ENCODE results near the gene MLEC. TPM values are rescaled to one million over a fixed set of nuclear protein-coding genes. Genes with fewer than 3 reads are reported as not detected.

MLEC gene
- total RNA-seq, 1 experiment from 2014 or later, result 181 TPM

DNA sequence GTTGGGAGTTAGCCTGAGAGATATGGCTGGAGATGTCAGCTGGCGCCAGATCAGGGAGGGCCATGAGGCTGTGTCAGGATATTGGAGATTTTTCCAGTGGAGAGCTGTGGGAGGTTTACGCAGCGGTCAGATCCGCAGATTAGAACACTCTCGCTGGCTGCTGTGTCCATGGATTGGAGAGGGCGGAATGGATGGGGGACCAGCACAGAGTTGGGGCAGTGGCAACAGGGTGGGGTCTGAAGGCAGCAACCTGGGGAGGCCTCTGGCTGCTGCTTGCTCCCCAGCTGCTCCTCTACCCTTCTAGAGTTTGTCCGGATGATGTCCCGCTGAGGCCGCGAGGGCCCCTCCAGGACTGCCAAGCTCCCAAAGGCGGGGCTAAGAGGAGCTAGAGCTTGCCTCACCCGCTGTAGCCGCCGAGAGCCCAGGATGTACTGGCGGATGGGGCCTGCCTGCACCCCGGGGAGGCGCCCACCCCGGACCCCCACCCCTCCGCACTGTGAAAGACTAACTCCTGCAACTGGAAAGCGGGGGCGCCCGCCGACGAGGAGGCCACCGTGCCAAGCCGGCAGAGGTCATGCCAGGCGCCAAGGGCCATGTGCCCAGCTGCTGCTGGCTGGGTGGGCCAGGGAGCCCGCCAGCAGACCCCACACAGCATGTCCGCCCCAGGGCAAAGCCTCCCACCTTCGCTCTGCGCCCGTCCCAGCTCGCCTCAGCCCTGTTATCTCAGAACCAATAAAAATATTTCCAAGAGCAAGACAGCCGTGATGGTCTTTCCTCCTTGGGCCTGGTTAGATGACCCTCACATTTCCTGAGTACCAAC, 20.2 kb upstream of the MLEC start:
- H2AFZ ChIP-seq (ENCODE audit: low read length), result no peak overlapping the region
- no peaks in the 10 kb centered on the region for H3K79me2 ChIP-seq (ENCODE audit: insufficient read depth, low read length)
- Mint-ChIP-seq H3K4me1 (peaks cover 34% of the 10 kb centered on the region in 2 experiments), H3K4me3 (0 out of 5 replicates have a peak overlapping the region, but pooled peaks of 1 of the 2 experiments have one; percentile 4), H3K9me3 (no peaks in the 10 kb centered on the region), H3K36me3 (ENCODE audit: insufficient read depth in 1 of 3, low read depth in 3 of 3) (no peaks in the 10 kb centered on the region; a peak in 2 of 7 replicates), H3K27me3 (ENCODE audit: low read depth) (no peaks in the 10 kb centered on the region; the same call in 1 of the 2 replicates), H3K27ac (peak overlapping the region; percentile 55 to 68 (median 56); a peak in 6 of 7 replicates)
- no peaks in the 10 kb centered on the region for H3K27me3 ChIP-seq (ENCODE audit: insufficient read depth, low read length)
- no peak overlapping the region for H3K4ac ChIP-seq (ENCODE audit: low read depth, low read length)
- H4K8ac ChIP-seq (replicated peaks; ENCODE audit: insufficient read length, low read depth, low read length), result no peak overlapping the region
- no peak for DNase-seq
- TF ChIP-seq, protein P1, sequence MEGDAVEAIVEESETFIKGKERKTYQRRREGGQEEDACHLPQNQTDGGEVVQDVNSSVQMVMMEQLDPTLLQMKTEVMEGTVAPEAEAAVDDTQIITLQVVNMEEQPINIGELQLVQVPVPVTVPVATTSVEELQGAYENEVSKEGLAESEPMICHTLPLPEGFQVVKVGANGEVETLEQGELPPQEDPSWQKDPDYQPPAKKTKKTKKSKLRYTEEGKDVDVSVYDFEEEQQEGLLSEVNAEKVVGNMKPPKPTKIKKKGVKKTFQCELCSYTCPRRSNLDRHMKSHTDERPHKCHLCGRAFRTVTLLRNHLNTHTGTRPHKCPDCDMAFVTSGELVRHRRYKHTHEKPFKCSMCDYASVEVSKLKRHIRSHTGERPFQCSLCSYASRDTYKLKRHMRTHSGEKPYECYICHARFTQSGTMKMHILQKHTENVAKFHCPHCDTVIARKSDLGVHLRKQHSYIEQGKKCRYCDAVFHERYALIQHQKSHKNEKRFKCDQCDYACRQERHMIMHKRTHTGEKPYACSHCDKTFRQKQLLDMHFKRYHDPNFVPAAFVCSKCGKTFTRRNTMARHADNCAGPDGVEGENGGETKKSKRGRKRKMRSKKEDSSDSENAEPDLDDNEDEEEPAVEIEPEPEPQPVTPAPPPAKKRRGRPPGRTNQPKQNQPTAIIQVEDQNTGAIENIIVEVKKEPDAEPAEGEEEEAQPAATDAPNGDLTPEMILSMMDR (conservative IDR thresholded peaks at IDR 0.05), result no peak
- H3K79me1 ChIP-seq (ENCODE audit: insufficient read depth, low read depth, low read length, poor library complexity, severe bottlenecking), result no peaks in the 10 kb centered on the region
- no peak overlapping the region for H3K4me2 ChIP-seq (ENCODE audit: insufficient read depth, insufficient read length, low read length)
- no peak overlapping the region for H2BK120ac ChIP-seq (ENCODE audit: low read depth, low read length, poor library complexity, severe bottlenecking)
- H2BK20ac ChIP-seq (ENCODE audit: low read depth, low read length, poor library complexity, severe bottlenecking), result no peak overlapping the region
- H2BK12ac ChIP-seq (ENCODE audit: insufficient read length, low read depth, low read length), result no peak overlapping the region
- H3K9me3 ChIP-seq (ENCODE audit: control insufficient read depth, low read depth, low read length), result no peaks in the 10 kb centered on the region
- no peak overlapping the region for H3K23ac ChIP-seq (ENCODE audit: insufficient read length, low read depth, low read length)
- H2BK5ac ChIP-seq (ENCODE audit: insufficient read length, low read length), result no peak overlapping the region
- no peak overlapping the region for H3K18ac ChIP-seq (ENCODE audit: insufficient read length, low read depth, low read length)
- H3K23me2 ChIP-seq (ENCODE audit: insufficient read length, low read depth, low read length, poor library complexity, severe bottlenecking), result no peaks in the 10 kb centered on the region
- no peak overlapping the region for H2BK15ac ChIP-seq (ENCODE audit: low read depth, low read length)
- no CpG with 5 or more reads among the region's 34 CpGs for WGBS (ENCODE audit: extremely low coverage, insufficient read length, low lambda C conversion rate)
- H3K4me1 ChIP-seq (ENCODE audit: insufficient read depth, low read length), result peaks cover 2% of the 10 kb centered on the region; the same call in 1 of the 2 replicates
- no peak overlapping the region for H3K9ac ChIP-seq (ENCODE audit: extremely low read depth, insufficient read length, low read length)
- H4K20me1 ChIP-seq (ENCODE audit: control insufficient read depth, insufficient read depth, insufficient read length), result no peaks in the 10 kb centered on the region
- H3K14ac ChIP-seq (ENCODE audit: insufficient read depth, low read length), result no peak overlapping the region
- H3T11ph ChIP-seq (ENCODE audit: low read length), result no peak overlapping the region
- no peak overlapping the region for H3K56ac ChIP-seq (ENCODE audit: insufficient read length, low read depth, low read length)
- H2AK5ac ChIP-seq (ENCODE audit: insufficient read length, low read length), result no peak overlapping the region
- H3K27ac ChIP-seq (ENCODE audit: insufficient read length, low read depth, low read length), result no peak overlapping the region
- no peak overlapping the region for H4K5ac ChIP-seq (ENCODE audit: insufficient read length, low read depth, low read length)
- H4K91ac ChIP-seq (ENCODE audit: insufficient read length, low read depth, low read length), result no peak overlapping the region
